HEK293 (cell line): Measurements from ENCODE around the gene PI4KB.

ENCODE experiments used
- FEZF1 ChIP-seq: fragments of 450-650 bp; formaldehyde crosslinking; IDR thresholded peaks from 2 replicates; pipeline ENCODE4 v1.5.1; 2016; ENCODE audit warnings: missing biosample characterization, missing genetic modification characterization
- KLF7 ChIP-seq: fragments of 450-650 bp; formaldehyde crosslinking; IDR thresholded peaks from 2 replicates; pipeline ENCODE4 v1.5.1; 2016; ENCODE audit warnings: missing biosample characterization, missing genetic modification characterization, borderline replicate concordance
- PRDM10 ChIP-seq: fragments of 450-650 bp; formaldehyde crosslinking; IDR thresholded peaks from 2 replicates; pipeline ENCODE4 v1.5.1; 2016; ENCODE audit warnings: missing biosample characterization, missing genetic modification characterization
- SP7 ChIP-seq: fragments of 450-650 bp; formaldehyde crosslinking; IDR thresholded peaks from 2 replicates; pipeline ENCODE4 v1.5.1; 2016; ENCODE audit warnings: missing biosample characterization, missing genetic modification characterization
- YY1 ChIP-seq: fragments of 450-650 bp; formaldehyde crosslinking; IDR thresholded peaks from 2 replicates; pipeline ENCODE4 v1.5.1; 2018; ENCODE audit warnings: missing biosample characterization, missing genetic modification characterization
- ZBTB11 ChIP-seq: fragments of 450-650 bp; formaldehyde crosslinking; conservative IDR thresholded peaks from 2 replicates; pipeline ENCODE4 v1.5.1; 2016; ENCODE audit warnings: low read depth, missing biosample characterization, missing genetic modification characterization
- ZBTB7A ChIP-seq: fragments of 450-650 bp; formaldehyde crosslinking; IDR thresholded peaks from 2 replicates; pipeline ENCODE4 v1.5.1; 2016; ENCODE audit warnings: low read depth, missing biosample characterization, missing genetic modification characterization
- ZBTB8A ChIP-seq: fragments of 450-650 bp; formaldehyde crosslinking; IDR thresholded peaks from 2 replicates; pipeline ENCODE4 v1.5.1; 2016; ENCODE audit warnings: missing biosample characterization, missing genetic modification characterization
- ZFP37 ChIP-seq: fragments of 450-650 bp; formaldehyde crosslinking; IDR thresholded peaks from 2 replicates; pipeline ENCODE4 v1.5.1; 2016; ENCODE audit warnings: missing biosample characterization, missing genetic modification characterization
- ZNF121 ChIP-seq: fragments of 450-650 bp; formaldehyde crosslinking; IDR thresholded peaks from 2 replicates; pipeline ENCODE4 v1.5.1; 2016; ENCODE audit warnings: missing biosample characterization, missing genetic modification characterization
- ZNF132 ChIP-seq: fragments of 450-650 bp; formaldehyde crosslinking; IDR thresholded peaks from 2 replicates; pipeline ENCODE4 v1.5.1; 2017; ENCODE audit warnings: missing biosample characterization, missing genetic modification characterization, borderline replicate concordance
- ZNF140 ChIP-seq: fragments of 450-650 bp; formaldehyde crosslinking; IDR thresholded peaks from 2 replicates; pipeline ENCODE4 v1.5.1; 2016; ENCODE audit warnings: missing biosample characterization, missing genetic modification characterization
- ZNF175 ChIP-seq: fragments of 450-650 bp; formaldehyde crosslinking; IDR thresholded peaks from 2 replicates; pipeline ENCODE4 v1.5.1; 2016; ENCODE audit warnings: missing biosample characterization, missing genetic modification characterization
- ZNF266 ChIP-seq: fragments of 450-650 bp; formaldehyde crosslinking; IDR thresholded peaks from 2 replicates; pipeline ENCODE4 v1.5.1; 2016; ENCODE audit warnings: missing biosample characterization, missing genetic modification characterization, low read depth
- ZNF274 ChIP-seq, 2 experiments: fragments of 200-500 bp in 1 of 2; fragments of 450-650 bp in 1 of 2; sonication (Bioruptor generic) in 1 of 2; formaldehyde crosslinking in 1 of 2; IDR thresholded peaks; 2 replicates each; pipeline versions ENCODE4 v1.5.1 to v1.6.1; 2014 to 2016; ENCODE audit warnings: borderline replicate concordance in 1 of 2, inconsistent platforms in 1 of 2, low read length in 1 of 2, missing biosample characterization in 1 of 2, missing genetic modification characterization in 1 of 2
- ZNF350 ChIP-seq: fragments of 450-650 bp; formaldehyde crosslinking; IDR thresholded peaks from 2 replicates; pipeline ENCODE4 v1.5.0; 2017; ENCODE audit warnings: missing biosample characterization, mild to moderate bottlenecking, missing genetic modification characterization
- ZNF423 ChIP-seq: fragments of 450-650 bp; formaldehyde crosslinking; IDR thresholded peaks from 2 replicates; pipeline ENCODE4 v1.5.1; 2016; ENCODE audit warnings: missing biosample characterization, missing genetic modification characterization
- ZNF48 ChIP-seq: fragments of 450-650 bp; formaldehyde crosslinking; IDR thresholded peaks from 2 replicates; pipeline ENCODE4 v1.5.1; 2016; ENCODE audit warnings: missing biosample characterization, missing genetic modification characterization
- ZNF521 ChIP-seq: fragments of 450-650 bp; formaldehyde crosslinking; IDR thresholded peaks from 2 replicates; pipeline ENCODE4 v1.5.1; 2017; ENCODE audit warnings: missing biosample characterization, mild to moderate bottlenecking, missing genetic modification characterization
- ZNF561 ChIP-seq: fragments of 450-650 bp; IDR thresholded peaks from 2 replicates; pipeline ENCODE4 v1.5.1; 2018; ENCODE audit warnings: missing biosample characterization, missing genetic modification characterization, borderline replicate concordance
- ZNF571 ChIP-seq: fragments of 450-650 bp; formaldehyde crosslinking; IDR thresholded peaks from 2 replicates; pipeline ENCODE4 v1.5.0; 2017; ENCODE audit warnings: missing biosample characterization, missing genetic modification characterization
- ZNF785 ChIP-seq: fragments of 450-650 bp; formaldehyde crosslinking; IDR thresholded peaks from 2 replicates; pipeline ENCODE4 v1.5.1; 2016; ENCODE audit warnings: missing biosample characterization, missing genetic modification characterization
- ZNF792 ChIP-seq: fragments of 450-650 bp; formaldehyde crosslinking; IDR thresholded peaks from 2 replicates; pipeline ENCODE4 v1.5.1; 2016; ENCODE audit warnings: missing biosample characterization, missing genetic modification characterization
- TF ChIP-seq, protein P1 (sequence below): fragments of 450-650 bp; formaldehyde crosslinking; IDR thresholded peaks from 2 replicates; pipeline ENCODE4 v1.5.1; 2016; ENCODE audit warnings: missing biosample characterization, missing genetic modification characterization
- TF ChIP-seq, protein P2 (sequence below): fragments of 450-650 bp; formaldehyde crosslinking; IDR thresholded peaks from 2 replicates; pipeline ENCODE4 v1.5.1; 2016; ENCODE audit warnings: missing biosample characterization, missing genetic modification characterization
- TF ChIP-seq, protein P3 (sequence below): fragments of 450-650 bp; IDR thresholded peaks from 2 replicates; pipeline ENCODE4 v1.5.1; 2018; ENCODE audit warnings: missing biosample characterization, missing genetic modification characterization
- TF ChIP-seq, protein P4 (sequence below): fragments of 450-650 bp; formaldehyde crosslinking; IDR thresholded peaks from 2 replicates; pipeline ENCODE4 v1.5.1; 2017; ENCODE audit warnings: missing biosample characterization, missing genetic modification characterization

PI4KB gene

DNA sequence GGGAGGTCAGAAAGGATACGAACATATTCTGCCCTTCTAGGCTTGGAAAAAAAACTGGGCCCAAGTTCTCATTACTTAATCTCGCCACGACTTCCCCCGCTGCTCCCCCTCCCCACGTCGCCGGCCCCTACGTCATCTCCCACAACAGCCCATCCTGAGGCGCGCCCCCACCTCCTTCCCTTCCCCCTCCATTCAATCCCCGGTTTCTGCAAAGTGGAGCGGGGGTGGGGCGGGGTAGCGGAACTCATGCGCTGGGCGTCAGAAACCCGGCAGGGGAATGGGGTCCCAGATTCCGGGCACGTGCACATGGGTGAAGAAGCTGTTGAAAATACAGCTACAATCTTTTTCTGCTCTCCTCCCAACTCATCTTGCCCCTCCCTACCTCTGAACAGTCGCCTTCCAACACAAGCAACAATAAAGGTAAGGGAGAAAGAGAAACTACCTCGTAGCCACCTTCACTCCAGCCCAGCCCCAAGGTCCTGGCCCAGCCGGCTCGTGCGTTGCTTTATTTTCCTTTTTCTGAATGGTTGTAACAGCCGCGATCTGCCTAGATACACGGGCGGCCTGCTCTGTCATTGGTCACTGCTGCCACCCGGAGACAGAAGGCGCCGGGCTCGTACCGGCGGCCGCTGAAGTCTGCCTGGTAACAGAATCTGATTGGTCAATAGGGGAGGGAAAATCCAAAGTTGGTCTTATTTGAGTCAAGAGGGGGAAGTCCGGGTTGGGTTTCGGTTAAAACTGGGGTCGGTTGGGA lies 19.7 kb upstream of the PI4KB start, which contains the start of gene RFX5 (continued):
- TF ChIP-seq, protein P1, sequence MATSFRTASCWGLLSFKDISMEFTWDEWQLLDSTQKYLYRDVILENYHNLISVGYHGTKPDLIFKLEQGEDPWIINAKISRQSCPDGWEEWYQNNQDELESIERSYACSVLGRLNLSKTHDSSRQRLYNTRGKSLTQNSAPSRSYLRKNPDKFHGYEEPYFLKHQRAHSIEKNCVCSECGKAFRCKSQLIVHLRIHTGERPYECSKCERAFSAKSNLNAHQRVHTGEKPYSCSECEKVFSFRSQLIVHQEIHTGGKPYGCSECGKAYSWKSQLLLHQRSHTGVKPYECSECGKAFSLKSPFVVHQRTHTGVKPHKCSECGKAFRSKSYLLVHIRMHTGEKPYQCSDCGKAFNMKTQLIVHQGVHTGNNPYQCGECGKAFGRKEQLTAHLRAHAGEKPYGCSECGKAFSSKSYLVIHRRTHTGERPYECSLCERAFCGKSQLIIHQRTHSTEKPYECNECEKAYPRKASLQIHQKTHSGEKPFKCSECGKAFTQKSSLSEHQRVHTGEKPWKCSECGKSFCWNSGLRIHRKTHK (tag by site-specific recombination): no peak
- no peak for TF ChIP-seq ZNF266 (tag by site-specific recombination)
- TF ChIP-seq ZNF571: no peak
- TF ChIP-seq ZNF132 (tag by site-specific recombination): no peak
- TF ChIP-seq ZFP37 (tag by site-specific recombination): peak; percentile 24; the same call in 1 of the 2 replicates
- TF ChIP-seq ZNF350 (tag by site-specific recombination): no peak
- TF ChIP-seq FEZF1 (tag by site-specific recombination): no peak
- no peak for TF ChIP-seq ZNF423
- 0 out of 2 replicates have a peak, but pooled peaks have one; percentile 52 for TF ChIP-seq ZNF792
- peak; percentile 51; the same call in 1 of the 2 replicates for TF ChIP-seq ZNF561
- no peak for TF ChIP-seq ZNF175 (tag by site-specific recombination)
- no peak for TF ChIP-seq ZNF48 (tag by site-specific recombination)
- TF ChIP-seq SP7 (tag by site-specific recombination): peak; percentile 68
- TF ChIP-seq ZNF785 (tag by site-specific recombination): no peak
- TF ChIP-seq ZNF274 (IDR thresholded peaks at IDR 0.05; ENCODE audit: low read length): no peak
- no peak for TF ChIP-seq ZNF274 (tag by site-specific recombination; IDR thresholded peaks at IDR 0.05; ENCODE audit: borderline replicate concordance)
- TF ChIP-seq KLF7 (tag by site-specific recombination): peak; percentile 11; the same call in 1 of the 2 replicates
- TF ChIP-seq ZNF521: no peak
- TF ChIP-seq, protein P2, sequence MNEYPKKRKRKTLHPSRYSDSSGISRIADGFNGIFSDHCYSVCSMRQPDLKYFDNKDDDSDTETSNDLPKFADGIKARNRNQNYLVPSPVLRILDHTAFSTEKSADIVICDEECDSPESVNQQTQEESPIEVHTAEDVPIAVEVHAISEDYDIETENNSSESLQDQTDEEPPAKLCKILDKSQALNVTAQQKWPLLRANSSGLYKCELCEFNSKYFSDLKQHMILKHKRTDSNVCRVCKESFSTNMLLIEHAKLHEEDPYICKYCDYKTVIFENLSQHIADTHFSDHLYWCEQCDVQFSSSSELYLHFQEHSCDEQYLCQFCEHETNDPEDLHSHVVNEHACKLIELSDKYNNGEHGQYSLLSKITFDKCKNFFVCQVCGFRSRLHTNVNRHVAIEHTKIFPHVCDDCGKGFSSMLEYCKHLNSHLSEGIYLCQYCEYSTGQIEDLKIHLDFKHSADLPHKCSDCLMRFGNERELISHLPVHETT (tag by site-specific recombination): peak; percentile 74; the same call in 1 of the 2 replicates
- no peak for TF ChIP-seq YY1 (tag by site-specific recombination)
- peak; percentile 84 for TF ChIP-seq ZBTB8A (tag by site-specific recombination)
- TF ChIP-seq, protein P3, sequence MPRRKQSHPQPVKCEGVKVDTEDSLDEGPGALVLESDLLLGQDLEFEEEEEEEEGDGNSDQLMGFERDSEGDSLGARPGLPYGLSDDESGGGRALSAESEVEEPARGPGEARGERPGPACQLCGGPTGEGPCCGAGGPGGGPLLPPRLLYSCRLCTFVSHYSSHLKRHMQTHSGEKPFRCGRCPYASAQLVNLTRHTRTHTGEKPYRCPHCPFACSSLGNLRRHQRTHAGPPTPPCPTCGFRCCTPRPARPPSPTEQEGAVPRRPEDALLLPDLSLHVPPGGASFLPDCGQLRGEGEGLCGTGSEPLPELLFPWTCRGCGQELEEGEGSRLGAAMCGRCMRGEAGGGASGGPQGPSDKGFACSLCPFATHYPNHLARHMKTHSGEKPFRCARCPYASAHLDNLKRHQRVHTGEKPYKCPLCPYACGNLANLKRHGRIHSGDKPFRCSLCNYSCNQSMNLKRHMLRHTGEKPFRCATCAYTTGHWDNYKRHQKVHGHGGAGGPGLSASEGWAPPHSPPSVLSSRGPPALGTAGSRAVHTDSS (tag by site-specific recombination): no peak
- no peak for TF ChIP-seq ZBTB7A (tag by site-specific recombination)
- no peak for TF ChIP-seq ZNF121 (tag by site-specific recombination)
- no peak for TF ChIP-seq ZNF140 (tag by site-specific recombination)
- TF ChIP-seq ZBTB11: peak; percentile 38; the same call in 1 of the 2 replicates
- TF ChIP-seq, protein P4, sequence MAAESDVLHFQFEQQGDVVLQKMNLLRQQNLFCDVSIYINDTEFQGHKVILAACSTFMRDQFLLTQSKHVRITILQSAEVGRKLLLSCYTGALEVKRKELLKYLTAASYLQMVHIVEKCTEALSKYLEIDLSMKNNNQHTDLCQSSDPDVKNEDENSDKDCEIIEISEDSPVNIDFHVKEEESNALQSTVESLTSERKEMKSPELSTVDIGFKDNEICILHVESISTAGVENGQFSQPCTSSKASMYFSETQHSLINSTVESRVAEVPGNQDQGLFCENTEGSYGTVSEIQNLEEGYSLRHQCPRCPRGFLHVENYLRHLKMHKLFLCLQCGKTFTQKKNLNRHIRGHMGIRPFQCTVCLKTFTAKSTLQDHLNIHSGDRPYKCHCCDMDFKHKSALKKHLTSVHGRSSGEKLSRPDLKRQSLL: no peak
- TF ChIP-seq PRDM10: peak; percentile 99
